H1 (cell line): Measurements from ENCODE around the gene TMEM51. TPM values are rescaled to one million over a fixed set of nuclear protein-coding genes. Genes with fewer than 3 reads are reported as not detected.

Experiments
- BACH1 ChIP-seq: IDR thresholded peaks from 2 replicates; pipeline ENCODE4 v1.6.1; 2012; ENCODE audit warnings: low read length, improper control_type of control experiment
- CBX5 ChIP-seq: fragments of 300-800, 300-1000 bp; sonication (generic); IDR thresholded peaks from 2 replicates; pipeline ENCODE4 v1.7.1; 2016; ENCODE audit warnings: antibody characterized with exemption, low read length, low read depth
- CHD2 ChIP-seq: IDR thresholded peaks from 2 replicates; pipeline ENCODE4 v1.6.1; 2012; ENCODE audit warnings: low read length, improper control_type of control experiment
- KDM1A ChIP-seq: fragments of 200-600, 300-600 bp; sonication (generic); IDR thresholded peaks from 2 replicates; pipeline ENCODE4 v1.7.1; 2016; ENCODE audit warnings: mild to moderate bottlenecking, low read length, borderline replicate concordance
- NANOG ChIP-seq: IDR thresholded peaks from 2 replicates; pipeline ENCODE4 v1.6.1; 2011; ENCODE audit warnings: low read length, low read depth, mild to moderate bottlenecking, inconsistent platforms; ENCODE audit not compliant: insufficient read depth, poor library complexity, severe bottlenecking
- SIN3A ChIP-seq, 2 experiments: IDR thresholded peaks in 1 of 2; conservative IDR thresholded peaks in 1 of 2; 2 replicates each; pipeline ENCODE4 v1.6.1; 2011 to 2012; ENCODE audit warnings: low read length in 2 of 2, improper control_type of control experiment in 1 of 2, low read depth in 1 of 2, mild to moderate bottlenecking in 1 of 2
- SP1 ChIP-seq: IDR thresholded peaks from 2 replicates; pipeline ENCODE4 v1.6.1; 2011; ENCODE audit warnings: low read depth, low read length
- TEAD4 ChIP-seq: IDR thresholded peaks from 2 replicates; pipeline ENCODE4 v1.6.1; 2012; ENCODE audit warnings: low read depth, low read length, inconsistent platforms, mixed read lengths
- polyA plus RNA-seq, 7 experiments: library from polyadenylated mRNA; depleted of rRNA in 3 of 7; stranded (reverse) in 5 of 7; unstranded in 2 of 7; fragments of >200 nt in 5 of 7; fragments of 200-250 nt in 2 of 7; gene quantifications; 1 replicate in 5 of 7; 2 replicates in 1 of 7; 4 replicates in 1 of 7; pipeline versions ENCODE4 v1.2.1 to v1.2.3, GENCODE V29; 2011 to 2013; ENCODE audit warnings: missing spikeins in 2 of 7, mixed read lengths in 2 of 7
- total RNA-seq: library from RNA; stranded (reverse); fragmentation: NEBNext Ultra II Directional; extraction: Animal tissue kit (Norgen Biotek cat#: 25700); gene quantifications from 2 replicates; pipeline ENCODE4 v1.2.1, GENCODE V29; 2021

The TMEM51 gene
- total and polyA plus RNA-seq, 2 of the 8 experiments (the other 6 are each of a cell fraction or from before 2014, with no cell fraction given), result 9.9 to 10.7 TPM

- TF ChIP-seq NANOG (no peak), CHD2 (no peak), CBX5 (no peak), SP1 (no peak), SIN3A (conservative IDR thresholded peaks at IDR 0.05 in 1 of 2, IDR thresholded peaks at IDR 0.05 in 1 of 2; ENCODE audit: low read depth in 1 of 2, low read length in 2 of 2) (no peak), TEAD4 (no peak), BACH1 (no peak), KDM1A (no peak)
Measured at GRCh38 chr1:15130607-15131006, 22.9 kb upstream of the TMEM51 start (continued).
